GM19438 (cell line): Measurements from ENCODE around the gene CCNI.
A peak's percentile ranks its signal among the peaks of the same experiment; 100 is the strongest.
"Not testable (repeated sequence)": the region's sequence is repeated elsewhere in the genome, so short reads cannot be mapped to it uniquely, and the experiment has no call there.

ENCODE experiments used
- ATAC-seq: cut with Tn5 transposase; IDR thresholded peaks from one replicate; pipeline ENCODE4 v1.9.1; 2021; ENCODE audit warnings: low read depth; ENCODE audit not compliant: unreplicated experiment

CCNI gene

DNA sequence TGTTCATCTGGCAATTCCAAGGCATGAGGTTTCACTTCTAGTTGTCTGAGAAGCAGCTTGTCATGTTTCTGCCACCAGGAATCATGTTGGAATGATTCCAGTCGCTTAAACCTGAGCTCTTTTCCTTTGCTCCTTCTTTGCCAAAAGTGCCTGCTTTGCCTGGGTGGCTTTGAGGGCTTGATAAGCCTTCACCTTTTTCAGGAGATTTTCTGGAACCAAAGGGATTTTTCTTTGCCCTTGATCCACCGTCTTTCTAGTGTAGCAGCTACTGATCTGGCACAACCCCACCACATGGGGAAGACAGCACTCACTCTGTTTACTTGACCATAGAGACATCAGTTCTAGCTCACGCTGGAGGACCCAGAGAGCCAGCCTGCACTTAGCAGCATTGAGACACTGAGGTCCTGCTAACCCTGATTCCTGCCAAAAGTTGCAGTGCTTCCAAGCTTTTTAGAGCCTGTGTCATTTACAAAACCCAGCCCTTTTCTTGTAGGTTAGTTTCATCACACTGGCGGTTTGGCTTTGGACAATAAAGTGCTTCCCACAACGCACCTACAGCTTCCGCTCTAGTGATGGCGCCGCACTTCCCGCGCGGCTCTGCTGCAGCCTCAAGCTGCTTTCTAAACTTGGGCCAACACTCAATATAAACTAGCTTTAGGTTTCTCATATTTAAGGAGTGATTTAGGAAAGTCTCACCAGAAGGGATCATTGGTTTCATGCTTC, 7.3 kb upstream of the CCNI start:
- no peak for ATAC-seq

DNA sequence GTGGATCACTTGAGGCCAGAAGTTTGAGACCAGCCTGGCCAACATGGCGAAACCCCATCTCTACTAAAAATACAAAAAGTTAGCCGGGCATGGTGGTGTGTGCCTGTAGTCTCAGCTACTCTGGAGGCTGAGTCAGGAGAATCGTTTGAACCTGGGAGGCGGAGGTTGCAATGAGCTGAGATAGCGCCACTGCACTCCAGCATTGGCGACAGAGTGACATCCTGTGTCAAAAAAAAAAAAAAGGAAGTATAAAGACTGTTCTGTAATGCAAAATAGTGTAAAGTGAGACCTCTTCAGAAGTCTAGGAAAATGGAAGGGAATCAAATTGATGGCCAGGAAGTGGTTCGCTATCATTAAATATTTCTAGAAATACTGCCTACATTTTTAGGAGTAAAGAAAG, 5.0 kb upstream of the CCNI start:
- not testable (repeated sequence) for ATAC-seq

DNA sequence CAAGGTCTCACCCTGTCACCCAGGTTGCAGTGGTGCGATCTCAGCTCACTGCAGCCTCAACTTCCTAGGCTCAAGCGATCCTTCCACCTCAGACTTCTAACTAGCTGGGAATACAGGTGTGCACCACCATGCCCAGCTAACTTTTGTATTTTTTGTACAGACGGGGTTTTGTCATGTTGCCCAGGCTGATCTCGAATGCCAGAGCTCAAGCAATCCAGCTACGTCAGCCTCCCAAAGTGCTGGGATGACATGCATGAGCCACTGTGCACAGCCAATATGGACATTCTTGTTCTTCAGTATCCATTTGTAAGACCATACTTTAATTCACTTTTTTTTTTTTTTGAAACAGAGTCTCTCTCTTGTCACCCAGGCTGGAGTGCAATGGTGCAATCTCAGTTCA, 3.5 kb upstream of the CCNI start:
- ATAC-seq, result no peak

DNA sequence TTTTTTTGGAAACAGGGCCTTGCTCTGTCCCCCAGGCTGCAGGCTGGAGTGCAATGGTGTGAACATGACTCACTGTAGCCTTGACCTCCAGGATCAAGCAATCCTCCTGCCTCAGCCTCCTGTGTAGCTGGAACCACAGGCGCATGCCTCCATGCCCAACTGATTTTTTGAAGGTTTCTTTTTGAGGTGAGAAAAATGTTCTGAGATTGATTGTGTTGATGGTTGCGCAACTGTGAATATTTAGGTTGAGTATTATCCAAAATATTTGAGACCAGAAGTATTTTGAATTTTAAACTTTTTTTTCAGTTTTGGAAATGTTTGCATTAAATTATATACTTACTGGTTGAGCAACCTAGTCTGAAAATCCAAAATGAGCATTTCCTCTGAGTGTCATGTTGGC, 2.6 kb upstream of the CCNI start:
- no peak for ATAC-seq

GRCh38 chr4:77076889-77077635, 1.3 kb upstream of the CCNI start:
- ATAC-seq, result no peak

GRCh38 chr4:77074981-77075855, 571 bp downstream of the CCNI start:
- ATAC-seq, result peak; percentile 47

DNA sequence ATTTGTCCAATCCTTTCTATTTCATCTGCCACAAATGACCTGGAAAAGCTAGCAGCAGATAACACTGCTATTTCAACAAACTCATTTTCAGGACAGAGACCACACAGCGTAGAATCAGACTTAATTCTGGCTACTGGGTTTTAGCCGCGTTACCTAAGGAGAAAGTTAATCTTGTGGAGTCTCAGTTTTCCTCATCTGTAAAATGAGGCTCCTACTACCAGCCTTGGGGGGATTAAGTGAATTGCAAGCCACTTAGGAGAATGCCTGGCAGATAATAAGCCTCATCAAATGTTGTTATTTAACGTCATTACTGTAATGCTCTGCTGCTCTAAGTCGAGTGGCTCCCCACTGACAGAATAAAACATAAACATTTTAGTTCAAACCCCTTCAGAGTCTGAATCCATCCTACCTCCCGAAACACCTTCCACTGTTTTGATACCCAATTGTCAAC, 1.4 kb downstream of the CCNI start:
- ATAC-seq, result no peak

DNA sequence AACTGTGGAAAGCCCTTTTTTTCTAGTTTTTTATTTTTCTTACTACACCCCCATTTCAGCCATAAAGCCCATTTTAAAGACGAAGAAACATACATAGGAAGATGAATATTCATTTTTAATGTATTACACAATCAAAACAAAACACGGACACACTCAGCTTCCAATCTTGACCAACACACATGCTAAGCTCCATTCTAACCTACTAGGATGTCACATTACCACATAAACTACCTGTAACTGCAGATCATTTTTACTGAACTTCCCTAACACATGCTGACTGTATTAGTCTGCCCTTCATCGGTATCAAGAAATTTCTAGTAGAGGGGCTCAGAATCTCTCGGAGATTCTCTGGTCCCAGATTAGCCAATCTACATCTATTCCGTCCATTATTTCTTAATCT, 1.8 kb downstream of the CCNI start:
- ATAC-seq, result no peak

DNA sequence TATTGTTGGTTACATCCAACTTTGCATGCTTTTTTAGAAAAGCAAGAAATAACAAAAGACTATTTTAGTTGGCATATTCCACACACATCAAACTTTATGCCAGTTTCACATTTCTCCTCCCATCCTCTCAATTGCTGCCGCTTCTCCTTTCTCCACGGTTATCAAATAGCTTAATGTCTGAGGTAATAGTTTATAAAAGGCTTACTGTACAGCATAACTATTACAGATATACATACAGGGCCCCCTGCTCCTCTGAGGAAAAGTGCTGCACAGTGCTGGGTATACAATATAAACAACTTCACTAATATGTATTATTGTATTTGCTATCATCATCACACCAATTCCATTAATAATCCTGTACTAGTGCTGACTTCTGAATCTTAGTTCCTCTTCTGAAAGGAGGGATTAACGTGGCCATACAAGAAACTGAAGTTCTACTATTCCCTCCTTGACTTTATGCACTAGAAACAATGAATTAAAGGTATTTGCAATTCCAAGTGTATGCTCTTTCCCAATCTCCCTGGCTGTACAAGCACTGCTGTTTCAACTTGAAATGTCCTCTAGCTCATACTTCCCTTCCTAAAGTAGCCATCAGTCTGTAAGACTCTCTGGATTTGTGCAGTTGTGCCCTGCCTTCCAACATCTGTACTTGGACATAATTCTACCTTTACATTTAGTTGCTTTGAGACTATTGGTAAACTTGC, 2.5 kb downstream of the CCNI start:
- ATAC-seq, result no peak

DNA sequence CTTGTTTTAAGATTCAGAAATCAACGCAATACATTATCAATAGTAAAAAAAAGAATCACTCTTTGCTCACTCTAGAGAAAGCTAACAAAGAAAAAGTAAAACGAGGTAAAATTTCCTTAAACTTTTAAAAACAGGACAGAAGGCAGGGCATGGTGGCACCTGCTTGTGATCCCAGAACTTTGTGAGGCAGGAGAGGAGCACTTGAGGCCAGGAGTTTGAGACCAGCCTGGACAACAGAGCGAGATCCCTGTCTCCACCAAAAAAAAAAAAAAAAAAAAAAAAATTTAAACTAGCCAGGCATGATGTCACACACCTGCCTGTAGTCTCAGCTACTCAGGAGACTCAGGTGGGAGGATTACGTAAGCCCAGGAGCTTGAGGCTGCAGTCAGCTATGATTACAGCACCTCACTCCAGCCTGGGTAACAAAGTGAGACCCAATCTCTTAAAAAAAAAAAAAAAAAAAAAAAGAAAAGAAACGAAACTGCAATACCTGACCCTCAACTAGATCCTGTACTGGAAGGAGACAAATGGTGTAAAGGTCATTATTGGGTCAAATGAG, 3.5 kb downstream of the CCNI start:
- no peak for ATAC-seq

- ATAC-seq, result not testable (repeated sequence)
Measured at GRCh38 chr4:77069514-77069913, 6.3 kb downstream of the CCNI start.

- no peak for ATAC-seq
Measured at GRCh38 chr4:77065382-77065781, 10.4 kb downstream of the CCNI start.

DNA sequence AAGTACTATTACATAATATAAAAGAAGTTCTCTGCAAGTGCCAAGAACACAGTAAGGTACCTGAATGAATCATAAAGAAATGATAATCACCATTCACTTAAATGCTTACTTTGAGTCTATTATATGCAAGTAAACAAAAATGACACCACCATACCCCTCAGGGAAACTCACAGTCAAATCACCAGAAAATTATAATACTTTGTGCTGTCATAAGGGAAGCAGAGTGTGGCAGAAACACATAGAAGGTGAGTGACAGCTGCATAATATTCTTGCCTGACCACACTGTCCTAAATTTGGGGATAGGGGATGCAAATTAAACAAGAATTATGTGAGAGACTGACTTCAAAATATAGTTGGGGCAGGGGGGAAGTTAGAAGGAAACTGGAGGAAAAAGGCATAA, 12.9 kb downstream of the CCNI start:
- no peak for ATAC-seq

DNA sequence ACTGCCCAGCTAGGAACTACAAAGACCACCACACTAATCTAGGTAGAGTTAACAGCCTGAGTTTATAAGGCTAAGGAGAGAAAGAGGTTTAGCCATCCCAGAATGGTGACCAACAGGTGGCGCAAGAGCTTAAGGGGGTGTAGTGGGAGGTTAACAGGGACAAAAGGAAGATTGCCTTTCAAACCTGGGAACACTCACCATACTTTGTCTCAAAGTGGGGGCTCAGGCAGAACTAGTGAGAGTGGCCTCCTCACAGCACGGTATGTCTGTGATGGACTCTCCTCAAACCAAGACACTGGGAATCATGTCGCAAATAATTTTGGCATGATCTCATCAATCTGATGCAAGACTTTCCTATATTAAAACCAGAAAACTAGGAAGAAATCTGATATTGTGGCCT, 23.4 kb downstream of the CCNI start:
- ATAC-seq, result no peak

- no peak for ATAC-seq
Measured at GRCh38 chr4:77050962-77051361, 24.8 kb downstream of the CCNI start.

DNA sequence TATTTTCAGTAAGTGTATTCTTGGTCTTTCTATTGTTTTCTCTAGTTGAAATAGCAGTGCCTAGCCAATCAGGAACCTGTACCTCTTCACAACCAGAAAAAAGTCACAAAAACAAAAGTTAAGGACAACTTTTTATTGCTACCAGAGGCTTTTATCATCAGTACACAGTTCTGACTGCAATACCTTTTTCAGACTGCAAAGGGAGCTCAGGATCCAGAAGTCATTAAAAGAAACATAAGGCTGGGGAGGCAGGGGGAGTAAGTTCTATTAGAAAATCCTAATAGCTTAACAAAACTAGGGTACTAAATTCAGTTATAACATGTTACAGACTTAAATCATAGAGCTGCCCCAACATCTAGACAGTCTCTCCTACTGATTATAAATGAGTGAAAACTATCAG, 28.8 kb downstream of the CCNI start:
- no peak for ATAC-seq

DNA sequence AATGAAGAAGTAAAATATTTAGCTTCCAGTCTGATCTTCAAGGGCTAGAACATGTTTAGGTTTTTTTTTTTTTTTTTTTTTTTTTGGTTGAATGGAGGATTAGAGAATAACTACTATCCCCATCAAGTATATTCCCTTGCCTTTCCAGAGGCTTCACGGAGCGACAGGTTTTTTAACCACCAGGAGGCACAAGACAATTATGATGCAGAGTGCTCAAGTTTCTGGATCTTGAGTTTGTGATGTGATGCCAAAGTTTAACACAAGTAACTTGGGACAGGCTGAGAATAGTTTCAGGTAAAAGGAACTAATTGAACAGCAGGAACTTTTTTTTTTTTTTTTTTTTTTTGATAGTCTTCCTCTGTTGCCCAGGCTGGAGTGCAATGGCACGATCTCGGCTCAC, 30.3 kb downstream of the CCNI start:
- no peak for ATAC-seq

DNA sequence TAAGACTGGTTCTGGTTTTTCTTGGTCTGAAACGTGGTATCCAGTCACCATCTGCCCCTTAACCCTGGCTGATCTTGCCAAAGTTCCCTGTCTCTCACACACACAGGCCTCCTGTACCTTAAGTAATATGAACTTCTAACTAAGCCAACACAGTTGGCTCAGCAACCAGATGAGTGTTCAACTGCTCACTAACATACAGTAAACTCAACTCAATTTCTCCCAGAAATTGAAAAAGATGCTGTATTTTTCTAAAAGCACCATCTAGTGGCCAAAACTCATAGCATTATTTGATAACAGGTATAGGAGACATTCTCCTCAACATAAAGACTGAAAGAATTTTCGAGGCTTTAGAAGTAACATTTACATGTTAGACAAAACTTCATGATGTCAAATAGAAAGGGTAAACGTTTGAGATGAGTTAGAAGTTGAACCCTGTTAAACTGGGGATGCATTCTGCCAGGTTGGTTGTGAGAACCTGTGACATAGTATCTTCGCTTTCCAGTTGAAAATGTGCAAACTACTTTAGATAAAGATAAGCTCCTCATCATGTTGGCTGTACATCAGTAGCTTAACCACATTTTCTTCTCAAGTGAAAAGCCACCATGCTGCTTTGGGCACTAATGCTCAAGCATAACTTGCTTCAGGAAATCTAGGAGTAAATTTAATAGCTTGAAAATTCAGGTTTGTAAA, 31.2 kb downstream of the CCNI start:
- no peak for ATAC-seq

DNA sequence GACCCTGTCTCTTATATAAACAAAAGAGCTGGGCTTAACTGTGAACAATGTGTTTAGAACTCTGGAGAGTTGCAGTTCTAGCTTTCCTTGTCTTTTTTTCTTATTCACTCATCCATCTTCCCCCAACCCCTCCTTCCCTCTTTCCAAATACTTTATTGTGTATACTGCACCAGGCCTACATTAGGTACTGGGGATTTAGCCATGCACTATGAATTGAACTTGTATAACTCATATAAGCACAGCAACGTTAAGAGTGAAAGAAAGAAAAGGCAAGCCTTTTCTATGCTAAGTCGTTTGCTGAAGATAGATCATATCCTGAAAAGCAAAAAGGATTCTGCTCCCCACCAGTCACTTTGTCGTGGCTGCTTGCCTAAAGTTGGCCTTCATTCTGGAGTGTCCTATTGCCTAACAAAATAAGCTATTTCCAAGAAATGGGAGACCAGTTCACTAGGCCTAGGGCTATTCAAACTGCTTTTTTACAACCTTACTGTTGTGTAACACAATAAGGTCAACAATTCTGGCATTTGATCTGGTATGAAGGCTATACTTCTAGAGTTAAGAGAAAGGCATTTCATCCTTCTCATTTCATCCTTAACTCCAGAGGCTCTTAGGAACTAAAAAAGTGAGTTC, 32.2 kb downstream of the CCNI start:
- ATAC-seq, result no peak
